Measurements from ENCODE around the gene ASXL1. TPM values are rescaled to one million over a fixed set of nuclear protein-coding genes. Genes with fewer than 3 reads are reported as not detected.
"Not testable (repeated sequence)": the region's sequence is repeated elsewhere in the genome, so short reads cannot be mapped to it uniquely, and the experiment has no call there.

The ASXL1 gene
- total RNA-seq, 1 donor from 2014 or later, result 79.1 TPM

- no peaks in the 10 kb centered on the region for H3K36me3 ChIP-seq
- no peaks in the 10 kb centered on the region for H3K9me3 ChIP-seq
- no peaks in the 10 kb centered on the region for H3K27me3 ChIP-seq
- peak overlapping the region; percentile 66 for H3K27ac ChIP-seq
- DNase-seq, result peak; percentile 73
- ATAC-seq, result peak; percentile 67
- H3K4me3 ChIP-seq, result no peak overlapping the region
- TF ChIP-seq, protein P1, sequence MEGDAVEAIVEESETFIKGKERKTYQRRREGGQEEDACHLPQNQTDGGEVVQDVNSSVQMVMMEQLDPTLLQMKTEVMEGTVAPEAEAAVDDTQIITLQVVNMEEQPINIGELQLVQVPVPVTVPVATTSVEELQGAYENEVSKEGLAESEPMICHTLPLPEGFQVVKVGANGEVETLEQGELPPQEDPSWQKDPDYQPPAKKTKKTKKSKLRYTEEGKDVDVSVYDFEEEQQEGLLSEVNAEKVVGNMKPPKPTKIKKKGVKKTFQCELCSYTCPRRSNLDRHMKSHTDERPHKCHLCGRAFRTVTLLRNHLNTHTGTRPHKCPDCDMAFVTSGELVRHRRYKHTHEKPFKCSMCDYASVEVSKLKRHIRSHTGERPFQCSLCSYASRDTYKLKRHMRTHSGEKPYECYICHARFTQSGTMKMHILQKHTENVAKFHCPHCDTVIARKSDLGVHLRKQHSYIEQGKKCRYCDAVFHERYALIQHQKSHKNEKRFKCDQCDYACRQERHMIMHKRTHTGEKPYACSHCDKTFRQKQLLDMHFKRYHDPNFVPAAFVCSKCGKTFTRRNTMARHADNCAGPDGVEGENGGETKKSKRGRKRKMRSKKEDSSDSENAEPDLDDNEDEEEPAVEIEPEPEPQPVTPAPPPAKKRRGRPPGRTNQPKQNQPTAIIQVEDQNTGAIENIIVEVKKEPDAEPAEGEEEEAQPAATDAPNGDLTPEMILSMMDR (IDR thresholded peaks at IDR 0.05), result no peak
- intact Hi-C loops (cut with DNase I), result no loop called here
- peaks cover 39% of the 10 kb centered on the region for H3K4me1 ChIP-seq
Measured at GRCh38 chr20:32338665-32339064, 19.5 kb upstream of the ASXL1 start.

- TF ChIP-seq, protein P1 (IDR thresholded peaks at IDR 0.05), result no peak
- Histone ChIP-seq H3K4me3 (no peak overlapping the region), H3K9me3 (no peaks in the 10 kb centered on the region), H3K36me3 (no peaks in the 10 kb centered on the region), H3K27me3 (no peaks in the 10 kb centered on the region), H3K27ac (peak overlapping the region; percentile 66), H3K4me1 (peaks cover 34% of the 10 kb centered on the region)
- DNase-seq (no peak), ATAC-seq (peak; percentile 48)
- intact Hi-C loops (cut with DNase I), result no loop called here
Measured at GRCh38 chr20:32339116-32339515, 19.0 kb upstream of the ASXL1 start.

DNA sequence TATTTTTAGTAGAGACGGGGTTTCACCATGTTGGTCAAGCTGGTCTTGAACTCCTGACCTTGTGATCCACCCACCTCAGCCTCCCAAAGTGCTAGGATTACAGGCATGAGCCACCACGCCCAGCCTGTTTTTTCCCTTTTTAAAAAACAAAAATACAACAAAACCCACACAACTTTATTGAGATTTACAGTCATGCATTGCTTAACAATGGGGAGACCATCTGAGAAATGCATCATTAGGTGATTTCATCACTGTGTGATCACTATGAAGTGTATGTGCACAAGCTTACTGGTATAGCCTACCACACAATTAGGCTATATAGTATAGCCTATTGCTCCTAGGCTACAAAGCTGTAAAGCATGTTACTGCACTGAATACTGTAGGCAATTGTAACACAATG, 17.1 kb upstream of the ASXL1 start:
- H3K9me3 ChIP-seq; H3K4me3 ChIP-seq; ATAC-seq; H3K27ac ChIP-seq; H3K36me3 ChIP-seq; DNase-seq; intact Hi-C loops (cut with DNase I); H3K27me3 ChIP-seq: not testable (repeated sequence)
- H3K4me1 ChIP-seq, result peaks cover 25% of the 10 kb centered on the region

GRCh38 chr20:32343439-32343838, 14.7 kb upstream of the ASXL1 start:
- H3K4me1 ChIP-seq, result peaks cover 8% of the 10 kb centered on the region
- no peaks in the 10 kb centered on the region for H3K36me3 ChIP-seq
- intact Hi-C loops (cut with DNase I), result no loop called here
- no peak overlapping the region for H3K4me3 ChIP-seq
- TF ChIP-seq, protein P1 (IDR thresholded peaks at IDR 0.05), result no peak
- ATAC-seq, result peak; percentile 39
- H3K9me3 ChIP-seq, result no peaks in the 10 kb centered on the region
- no peaks in the 10 kb centered on the region for H3K27me3 ChIP-seq
- DNase-seq, result no peak
- no peak overlapping the region for H3K27ac ChIP-seq

DNA sequence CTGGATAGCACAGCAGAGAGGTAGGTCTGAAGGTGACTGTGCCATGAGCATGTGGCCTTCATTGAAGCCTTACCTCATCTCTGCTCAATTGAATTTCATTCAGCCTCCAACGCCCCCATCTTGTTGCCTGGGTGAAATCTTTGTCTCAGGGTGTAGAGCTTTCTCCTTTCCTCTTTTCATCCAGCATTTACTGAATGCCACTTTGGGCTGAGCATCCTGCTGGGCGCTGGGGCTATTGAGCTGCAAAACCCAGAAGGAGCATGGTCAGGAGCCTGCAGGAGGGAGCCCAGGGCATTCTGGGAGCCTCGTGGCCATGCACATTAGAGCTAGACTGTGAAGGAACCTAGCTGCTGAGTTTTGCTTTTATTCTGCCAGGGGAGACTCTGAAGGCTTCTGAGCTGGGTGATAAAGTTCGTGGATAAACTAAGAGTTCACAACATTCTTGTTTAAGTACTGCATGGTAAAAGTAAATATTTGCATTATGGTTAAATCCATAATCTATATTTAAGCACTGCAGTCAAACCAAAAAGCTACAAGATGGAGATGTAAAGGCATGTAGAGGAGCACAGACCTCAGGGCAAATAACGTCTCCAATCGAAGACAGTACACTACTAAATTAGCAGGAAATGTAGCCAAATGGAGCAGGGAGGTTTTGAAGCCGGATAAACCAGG, 13.2 kb upstream of the ASXL1 start:
- H3K27me3 ChIP-seq, result no peaks in the 10 kb centered on the region
- no peak for DNase-seq
- no peak overlapping the region for H3K27ac ChIP-seq
- no peaks in the 10 kb centered on the region for H3K4me1 ChIP-seq
- no peak for ATAC-seq
- no peak overlapping the region for H3K4me3 ChIP-seq
- H3K36me3 ChIP-seq, result no peaks in the 10 kb centered on the region
- TF ChIP-seq, protein P1 (IDR thresholded peaks at IDR 0.05), result no peak
- H3K9me3 ChIP-seq, result no peaks in the 10 kb centered on the region
- intact Hi-C loops (cut with DNase I), result no loop called here

GRCh38 chr20:32348207-32348606, 9.9 kb upstream of the ASXL1 start:
- intact Hi-C loops (cut with DNase I), result no loop called here
- TF ChIP-seq, protein P1 (IDR thresholded peaks at IDR 0.05), result no peak

More at GRCh38 chr20:32348207-32348606, 9.9 kb upstream of the ASXL1 start:
- Histone ChIP-seq H3K4me1 (no peaks in the 10 kb centered on the region), H3K27ac (no peak overlapping the region), H3K9me3 (no peaks in the 10 kb centered on the region), H3K27me3 (no peaks in the 10 kb centered on the region), H3K36me3 (no peaks in the 10 kb centered on the region), H3K4me3 (no peak overlapping the region)
- DNase-seq, result no peak
- no peak for ATAC-seq

Data from upper lobe of right lung (tissue), 1 donor.